Daoy (cell line): Measurements from ENCODE around the gene RIC3. TPM values are rescaled to one million over a fixed set of nuclear protein-coding genes. Genes with fewer than 3 reads are reported as not detected.

ENCODE experiments used
- DNase-seq: peaks from one replicate; pipeline ENCODE4 v3.0.0-alpha.2; 2015; ENCODE audit warnings: low read depth
- total RNA-seq: library from RNA; depleted of rRNA; stranded (reverse); fragments of >200 nt; shearing (Covaris generic); gene quantifications from 2 replicates; pipeline ENCODE4 v1.2.3, GENCODE V29; 2014; rRNA removed

Gene RIC3
- total RNA-seq, 1 experiment from 2014 or later, result 7.3 TPM

DNA sequence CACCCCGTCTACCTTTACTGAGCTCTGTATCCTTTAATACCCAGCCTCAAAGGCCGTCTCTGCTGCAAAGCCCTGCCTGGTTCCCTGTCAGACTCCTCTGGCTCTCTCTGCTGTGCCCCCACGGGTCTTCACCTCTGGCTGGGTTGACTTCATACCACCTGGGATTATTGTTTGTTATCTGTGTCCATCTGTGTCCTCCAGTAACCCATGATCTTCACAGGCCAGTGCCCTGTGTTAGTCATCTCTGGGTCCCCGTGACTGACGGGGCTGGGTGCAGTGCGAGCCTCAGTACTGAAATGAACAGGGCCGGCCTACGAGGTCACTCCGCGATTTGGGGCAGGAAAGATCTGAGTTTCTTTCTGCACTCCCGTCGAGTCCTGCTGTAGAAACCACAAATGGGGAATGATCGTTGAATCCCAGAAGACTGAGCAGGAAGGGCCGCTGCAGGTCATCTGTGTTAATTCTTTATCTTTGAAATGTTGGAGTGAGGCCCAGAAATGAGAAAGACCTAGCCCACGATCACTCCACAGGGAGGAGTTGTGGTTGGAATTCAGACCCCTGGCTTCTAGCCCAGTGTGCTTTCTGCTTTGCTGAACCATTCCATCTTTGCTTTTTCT, 100.1 kb downstream of the RIC3 start:
- DNase-seq, result peak; percentile 76

DNA sequence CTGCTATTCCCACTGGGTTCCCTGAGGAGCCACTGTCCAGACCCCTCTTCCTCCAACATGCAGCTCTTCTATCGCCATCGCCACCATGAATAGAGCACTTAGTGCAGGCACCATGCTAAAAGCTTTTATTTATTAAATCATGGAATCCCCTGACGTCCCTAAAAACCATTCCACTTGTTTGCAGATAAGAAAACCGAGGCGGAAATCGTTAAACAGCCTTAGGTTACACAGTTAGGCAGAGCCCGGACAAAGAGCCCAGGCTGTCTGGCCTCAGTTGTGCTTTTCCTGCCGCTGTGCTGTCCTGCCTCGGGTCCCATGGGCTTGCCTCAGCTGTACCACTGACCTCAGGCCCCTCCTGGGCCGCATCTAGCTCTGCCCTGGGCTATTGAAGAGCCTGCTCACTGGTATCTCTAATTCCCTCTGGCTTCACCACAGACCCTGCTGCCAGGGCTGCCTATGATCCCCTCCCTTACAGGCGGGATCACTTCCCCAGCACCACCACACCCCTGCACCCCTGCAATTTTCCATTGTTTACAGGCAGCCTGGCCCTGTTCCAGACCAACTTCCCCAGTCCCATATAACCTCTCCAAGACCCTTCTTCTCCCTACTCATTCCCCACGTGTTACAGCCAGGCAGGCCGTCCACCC, 100.8 kb downstream of the RIC3 start:
- DNase-seq, result no peak

DNA sequence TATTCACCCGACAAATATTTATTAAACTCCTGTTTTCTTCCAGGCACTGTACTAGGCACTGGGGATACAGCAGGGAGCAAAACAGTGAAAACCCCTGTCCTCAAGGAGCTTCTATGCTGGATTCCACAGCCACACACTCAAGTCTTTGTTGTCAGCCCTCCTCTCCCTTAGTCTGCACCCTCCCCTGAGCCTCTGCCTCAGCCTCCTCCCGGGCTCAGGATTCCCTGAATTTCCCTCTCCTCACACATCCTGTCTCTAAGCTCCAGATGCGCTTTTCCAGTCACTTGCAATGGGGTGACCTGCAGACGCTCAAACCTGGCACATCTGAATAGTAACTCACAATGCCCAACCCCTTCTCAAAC, 101.3 kb downstream of the RIC3 start:
- DNase-seq, result no peak

DNA sequence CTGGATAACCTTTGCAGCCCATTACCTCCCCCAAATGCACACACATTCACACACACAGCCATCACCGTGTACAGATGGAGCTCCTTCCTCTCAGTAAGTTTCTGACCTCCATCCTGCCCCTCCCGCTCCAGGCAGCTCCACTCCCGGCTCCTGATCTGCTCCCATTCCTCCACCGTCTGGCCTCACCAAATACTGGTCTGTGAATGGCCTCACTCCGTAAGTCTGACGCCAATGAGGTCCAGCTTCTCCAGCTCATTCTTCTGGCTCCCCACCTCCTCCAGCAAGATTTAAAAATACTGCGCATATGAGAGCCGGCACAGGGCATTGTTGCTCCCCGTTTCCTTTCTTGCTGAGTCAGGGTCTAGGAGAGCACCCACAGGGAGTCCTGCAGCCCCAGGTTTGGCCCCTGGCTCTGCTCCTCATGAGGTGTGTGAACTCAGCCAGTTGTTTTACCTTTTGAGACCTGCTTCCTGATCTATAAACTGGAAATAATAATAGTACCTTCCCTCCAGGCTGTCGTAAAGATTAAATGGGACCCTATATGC, 101.8 kb downstream of the RIC3 start:
- no peak for DNase-seq

DNA sequence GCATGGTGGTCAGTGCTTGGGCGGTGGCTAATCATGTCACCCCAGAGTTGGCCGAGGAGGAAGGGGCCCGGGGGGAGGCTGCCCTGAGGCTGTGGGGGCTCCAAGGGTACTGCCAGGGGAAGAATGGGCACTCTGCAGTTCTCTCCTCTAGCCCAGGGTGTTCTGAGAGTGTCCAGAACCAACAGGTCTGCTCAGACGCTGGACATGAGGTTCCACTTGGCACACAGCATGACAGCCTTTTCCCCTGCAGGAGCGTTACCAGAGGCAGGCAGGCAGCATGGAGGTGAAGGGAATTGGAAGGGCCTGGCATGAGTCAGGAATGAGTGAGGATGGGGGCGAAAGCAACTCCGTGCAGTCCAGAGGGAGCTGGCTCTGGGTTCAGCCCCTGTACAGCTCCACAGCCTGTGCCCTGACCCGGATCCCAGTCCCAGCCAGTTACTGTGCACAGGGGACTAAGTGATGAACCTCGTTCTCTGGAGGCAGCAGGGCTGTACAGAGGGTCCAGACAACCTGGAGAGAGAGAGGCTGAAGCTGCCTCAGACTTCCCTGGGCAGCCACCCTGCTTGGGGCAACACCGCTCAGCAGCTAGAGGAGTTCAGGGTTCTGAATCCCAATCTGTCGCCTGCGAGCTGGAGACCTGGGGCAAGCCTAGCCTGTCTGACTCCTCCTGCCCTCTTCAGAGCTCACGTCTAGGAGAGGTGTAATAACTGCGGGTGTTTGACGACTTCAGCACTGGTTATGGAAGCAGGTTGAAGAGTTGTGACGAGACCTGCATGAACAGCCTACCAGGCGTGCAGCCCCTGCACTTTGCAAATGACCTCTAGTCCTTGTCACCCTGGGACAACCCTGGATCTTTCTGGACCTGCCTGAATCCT, 102.6 kb downstream of the RIC3 start:
- no peak for DNase-seq

DNA sequence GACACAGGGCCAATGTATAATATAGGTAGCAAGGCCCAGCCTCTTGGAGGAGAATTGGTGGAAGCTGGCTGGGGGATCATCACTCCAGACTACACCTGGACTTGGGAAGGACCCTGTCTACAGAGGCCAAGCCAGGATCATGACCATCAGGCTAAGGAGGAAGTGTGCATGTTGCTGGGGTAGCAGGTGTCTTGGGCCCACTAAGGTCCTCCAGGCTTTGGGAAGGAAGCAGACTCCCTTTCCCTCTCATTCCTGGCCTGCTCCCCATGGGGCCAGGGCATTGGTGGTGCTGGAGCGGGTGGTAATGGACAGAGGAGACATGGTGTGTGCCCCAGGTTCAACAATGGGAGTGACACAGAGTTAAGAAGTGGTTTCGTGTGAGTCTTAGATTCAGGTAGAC, 103.8 kb downstream of the RIC3 start:
- DNase-seq, result no peak

DNA sequence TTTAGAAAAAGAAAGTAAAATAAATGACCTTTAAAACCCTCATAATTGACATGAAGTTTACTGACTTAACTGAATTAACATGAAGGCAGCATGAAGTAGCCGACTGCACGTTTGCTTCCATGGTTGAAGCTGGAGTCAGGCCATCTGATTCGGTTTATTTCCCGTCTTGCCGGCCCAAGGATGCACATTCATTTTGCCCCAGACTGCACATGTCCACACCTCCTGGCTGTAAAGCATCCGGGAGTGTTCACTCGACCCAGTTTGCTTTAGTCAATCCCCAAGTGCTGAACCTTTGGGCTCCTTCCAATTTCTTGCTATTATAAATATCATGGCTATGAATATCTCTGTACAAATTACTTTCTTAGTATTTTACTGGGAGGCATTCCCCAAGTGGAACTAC, 105.5 kb downstream of the RIC3 start:
- DNase-seq, result no peak

DNA sequence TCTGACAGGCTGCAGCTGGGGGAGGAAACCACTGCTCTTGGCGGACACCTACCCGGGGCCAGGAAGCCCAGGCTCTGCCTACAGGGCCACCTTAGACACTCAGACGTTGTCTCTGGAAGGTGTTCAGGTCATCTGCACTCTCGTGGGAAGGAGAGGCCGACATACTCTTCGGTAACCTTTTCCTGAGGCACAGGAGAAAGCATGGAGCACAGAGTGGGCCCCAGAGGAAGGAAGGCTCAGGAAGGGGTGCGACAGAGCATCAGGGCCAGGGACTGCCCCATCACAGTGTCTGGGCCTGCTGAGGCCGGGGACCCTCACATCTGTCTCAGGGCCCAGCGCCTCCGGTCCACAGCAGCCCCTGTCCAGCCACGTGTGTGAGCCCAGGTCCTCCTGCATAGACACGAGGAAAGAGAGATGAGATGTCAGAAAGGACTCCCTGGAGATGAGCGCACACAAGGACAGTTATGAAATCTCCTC, 106.0 kb downstream of the RIC3 start:
- DNase-seq, result no peak

DNA sequence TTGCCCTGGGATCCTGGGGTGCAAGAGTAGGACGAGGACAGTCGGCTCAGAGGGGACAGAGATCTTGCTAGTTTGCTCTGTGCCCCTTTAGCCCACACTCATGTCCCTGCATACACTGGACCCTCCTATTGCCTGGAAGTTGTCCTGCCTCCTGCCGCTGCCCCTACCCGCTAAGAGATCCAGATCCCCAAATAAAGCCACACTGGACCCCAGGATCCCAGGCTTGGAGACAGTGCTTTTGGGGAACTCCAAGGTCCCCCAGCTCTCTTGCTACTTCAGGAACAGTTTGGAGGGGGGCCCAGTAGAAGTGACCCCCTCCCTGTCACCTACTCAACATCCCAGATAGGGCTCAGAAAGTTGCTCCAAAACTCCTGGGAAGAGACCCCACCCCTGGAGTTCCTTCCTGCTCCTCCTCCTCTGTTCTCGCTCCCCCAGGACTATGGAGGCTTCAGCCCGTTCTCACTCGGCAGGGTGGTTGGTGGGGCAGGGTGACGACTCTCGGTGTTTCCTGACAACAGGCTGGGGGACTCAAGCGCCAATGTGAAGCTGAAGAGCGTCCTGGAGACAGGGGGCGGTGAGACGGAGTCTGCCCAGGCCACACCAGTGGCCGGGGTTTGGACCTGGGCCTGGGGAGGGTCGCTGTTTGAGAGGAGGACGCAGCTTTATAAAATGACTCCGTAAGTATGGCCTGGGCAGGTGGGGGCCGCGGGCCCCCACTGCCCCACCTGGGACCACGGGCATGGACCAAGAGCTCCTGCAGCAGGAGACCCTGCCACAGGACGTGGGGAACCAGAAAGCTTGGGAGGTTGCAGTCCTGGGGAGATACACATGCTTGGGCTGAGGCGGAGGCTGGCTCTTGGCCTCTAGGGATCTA, 107.0 kb downstream of the RIC3 start:
- no peak for DNase-seq

DNA sequence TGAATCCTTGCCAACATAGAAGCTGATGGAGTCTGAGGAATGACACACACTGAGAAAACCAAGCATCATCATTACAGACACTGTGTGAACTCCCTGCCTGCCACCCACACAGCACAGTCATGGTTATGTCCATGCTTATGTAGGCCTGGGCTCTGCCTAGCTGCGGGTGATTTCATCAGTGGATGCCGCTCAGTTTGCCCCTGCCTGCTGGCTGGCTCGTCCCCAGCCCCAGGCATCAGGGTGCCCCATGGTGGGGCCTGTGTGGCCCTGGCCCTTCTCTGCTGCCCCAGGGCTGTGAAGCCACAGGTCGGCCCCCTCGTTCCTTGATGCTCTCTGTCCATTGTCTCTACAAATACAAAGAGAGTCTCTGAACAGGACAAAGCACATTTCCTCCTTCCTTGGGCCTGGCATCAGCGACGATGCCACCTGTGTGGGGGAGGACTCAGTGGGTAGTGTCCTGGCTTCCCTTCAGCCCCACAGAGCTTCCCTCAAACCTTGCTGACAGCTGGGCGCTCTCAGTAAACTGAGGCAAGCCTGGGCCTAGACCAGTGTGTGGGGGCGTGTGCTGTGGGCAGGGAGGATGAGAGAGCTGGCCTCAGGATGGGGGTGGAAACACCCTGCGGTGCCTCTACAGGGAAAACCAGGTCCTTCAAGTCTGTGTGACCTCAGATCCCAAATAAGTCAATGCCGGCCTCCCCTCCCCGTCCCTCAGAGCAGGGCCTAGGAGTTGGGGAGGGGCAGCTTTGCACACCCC, 107.8 kb downstream of the RIC3 start:
- DNase-seq, result peak; percentile 49

DNA sequence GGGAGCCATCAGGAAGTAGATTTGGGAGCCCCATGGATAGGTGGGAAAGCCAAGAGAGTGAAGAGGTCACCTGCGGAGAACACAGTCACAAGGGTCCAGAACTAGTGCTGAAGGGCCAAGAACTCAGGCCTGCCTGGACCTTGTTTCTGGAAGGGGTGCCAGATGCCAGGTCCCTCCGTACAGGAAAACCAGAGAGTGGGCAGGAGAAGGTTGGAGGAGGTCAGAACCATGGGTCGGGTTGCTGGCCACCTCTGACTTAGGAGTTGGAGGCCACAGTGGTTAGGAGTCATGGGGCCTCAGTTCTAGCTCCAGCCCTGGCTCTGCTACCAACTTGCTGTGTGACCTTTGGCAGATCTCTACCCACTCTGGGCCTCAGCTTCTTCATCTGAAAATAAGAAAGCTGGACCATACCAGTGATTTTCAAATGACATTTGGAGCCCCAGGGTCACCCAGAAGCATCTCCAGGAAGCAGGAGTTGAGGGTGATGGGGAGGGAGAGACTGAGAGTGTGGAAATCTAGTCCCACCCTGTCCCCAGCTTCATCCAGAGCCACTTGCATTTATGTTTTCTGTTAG, 108.6 kb downstream of the RIC3 start:
- DNase-seq, result no peak

DNA sequence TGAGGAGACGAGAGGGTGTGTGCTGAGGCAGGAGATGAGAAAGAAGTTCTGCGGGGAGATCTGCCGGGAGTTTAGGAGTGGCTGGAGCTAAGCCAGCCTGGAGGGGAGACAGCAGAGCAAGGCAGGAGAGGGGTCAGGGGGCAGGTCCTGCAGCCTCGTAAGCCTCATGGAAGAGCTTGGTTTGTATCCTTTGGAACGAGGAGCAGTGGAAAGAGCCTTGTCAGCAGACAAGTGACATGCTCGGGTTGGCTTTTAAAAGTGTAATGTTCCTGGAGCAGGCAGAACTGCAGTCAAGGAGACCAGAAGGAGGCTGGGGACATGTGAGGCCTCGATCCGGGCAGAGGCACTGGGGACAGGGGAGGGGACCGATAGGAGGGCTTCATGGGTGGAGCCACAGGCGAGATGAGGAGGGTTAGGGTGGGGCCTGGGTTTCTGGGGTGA, 109.2 kb downstream of the RIC3 start:
- DNase-seq, result no peak

DNA sequence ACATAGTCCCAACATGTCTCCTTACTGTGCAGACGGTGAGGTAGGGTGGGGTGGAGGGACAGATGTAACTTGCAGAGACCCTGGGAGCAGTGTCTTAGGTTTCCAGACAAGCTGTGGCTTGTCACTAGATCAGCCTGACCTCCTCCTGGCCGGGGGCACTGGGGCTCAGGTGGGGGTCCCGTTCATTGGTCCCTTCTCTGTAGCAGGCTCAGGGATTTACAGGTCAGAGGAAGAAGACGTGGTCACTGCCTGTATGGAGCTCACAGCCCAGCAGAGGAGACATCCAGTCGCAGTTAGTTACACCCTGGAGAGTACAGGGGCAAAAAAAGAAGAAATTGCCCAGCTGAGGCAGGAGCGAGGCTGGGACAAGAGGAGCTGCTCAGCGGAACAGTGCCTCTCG, 109.8 kb downstream of the RIC3 start:
- DNase-seq, result no peak

DNA sequence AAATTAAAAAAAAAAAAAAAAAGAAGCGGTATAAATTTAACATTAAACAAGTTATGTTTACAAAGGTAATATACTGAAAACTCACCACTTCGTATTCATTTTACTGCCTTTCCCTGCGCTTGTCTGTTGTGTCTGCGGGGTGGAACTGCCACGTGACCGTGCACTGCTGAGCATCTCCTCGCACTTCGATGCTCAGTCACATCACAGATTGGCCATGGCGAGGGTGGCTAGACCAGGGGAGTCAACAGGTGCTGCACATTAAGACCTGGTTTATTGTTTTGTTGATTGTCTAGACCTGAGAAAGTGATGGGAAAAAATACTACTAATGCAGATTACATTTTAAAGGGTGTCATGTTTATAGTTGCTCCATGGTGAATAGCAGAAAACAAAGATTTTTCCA, 110.6 kb downstream of the RIC3 start:
- no peak for DNase-seq

DNA sequence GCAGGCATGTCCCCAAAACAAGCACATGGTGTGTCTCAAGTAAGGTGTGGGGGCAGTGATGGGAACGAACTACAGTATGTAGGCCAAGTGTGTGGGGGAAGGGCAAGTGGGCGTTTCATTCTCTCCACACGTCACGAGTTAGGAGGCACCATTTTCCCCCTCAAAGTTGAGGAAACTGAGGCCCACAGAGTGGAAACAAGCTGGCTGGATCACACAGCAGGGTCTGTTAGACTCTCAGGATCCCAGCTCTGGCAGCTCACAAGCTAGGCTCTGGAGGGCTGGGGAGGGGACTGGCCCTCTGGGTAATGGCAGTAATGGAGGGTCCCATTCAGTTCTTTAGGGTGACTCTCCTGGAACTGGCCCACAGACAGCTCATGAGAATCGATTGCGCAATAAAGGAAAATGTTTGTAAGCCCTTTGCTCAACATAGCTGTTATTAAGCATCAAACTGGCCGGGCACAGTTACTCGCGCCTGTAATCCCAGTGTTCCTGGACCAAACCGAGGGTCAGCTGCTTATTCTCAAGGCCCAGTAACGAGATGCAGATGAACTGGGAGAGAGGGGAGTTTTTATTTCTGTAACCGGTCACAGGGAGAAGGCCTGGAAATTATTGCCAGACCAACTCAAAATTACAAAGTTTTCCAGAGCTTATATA, 111.9 kb downstream of the RIC3 start:
- DNase-seq, result no peak

Other genes with a start within 250 kb of the RIC3 start
- not detected in 2 replicates for gene OR10A6, start 237.8 kb downstream of the RIC3 start, total RNA-seq
- gene OR10A3, start 227.3 kb downstream of the RIC3 start, total RNA-seq, result not detected in 2 replicates
- gene NLRP10, start 203.6 kb downstream of the RIC3 start, total RNA-seq, result 0.46 and 0.48 TPM in 2 replicates
- 197 and 243 TPM in 2 replicates for gene EIF3F, start 181.7 kb downstream of the RIC3 start, total RNA-seq
- 1.2 and 2.1 TPM in 2 replicates for gene TUB, start 87.8 kb downstream of the RIC3 start, total RNA-seq
- 2.1 TPM in 1 of 2 replicates, not detected in the other for gene LMO1, start 94.9 kb upstream of the RIC3 start, total RNA-seq